OCI-LY7 (cell line): ENCODE results near the gene NCOR2.

Source experiments
- EZH2phosphoT487 ChIP-seq: fragments of 200-600 bp; sonication (generic); IDR thresholded peaks from 2 replicates; pipeline ENCODE4 v1.6.1; 2018; ENCODE audit warnings: low read depth, borderline replicate concordance, mild to moderate bottlenecking, mixed run types, antibody characterized with exemption, low read length, moderate library complexity, mixed read lengths
- TF ChIP-seq, protein P1 (sequence below): fragments of 200-600 bp; sonication (generic); conservative IDR thresholded peaks from 2 replicates; pipeline ENCODE4 v1.5.1; 2014; ENCODE audit warnings: mild to moderate bottlenecking, antibody characterized with exemption, low read length, moderate library complexity, mixed read lengths

- TF ChIP-seq, protein P1, sequence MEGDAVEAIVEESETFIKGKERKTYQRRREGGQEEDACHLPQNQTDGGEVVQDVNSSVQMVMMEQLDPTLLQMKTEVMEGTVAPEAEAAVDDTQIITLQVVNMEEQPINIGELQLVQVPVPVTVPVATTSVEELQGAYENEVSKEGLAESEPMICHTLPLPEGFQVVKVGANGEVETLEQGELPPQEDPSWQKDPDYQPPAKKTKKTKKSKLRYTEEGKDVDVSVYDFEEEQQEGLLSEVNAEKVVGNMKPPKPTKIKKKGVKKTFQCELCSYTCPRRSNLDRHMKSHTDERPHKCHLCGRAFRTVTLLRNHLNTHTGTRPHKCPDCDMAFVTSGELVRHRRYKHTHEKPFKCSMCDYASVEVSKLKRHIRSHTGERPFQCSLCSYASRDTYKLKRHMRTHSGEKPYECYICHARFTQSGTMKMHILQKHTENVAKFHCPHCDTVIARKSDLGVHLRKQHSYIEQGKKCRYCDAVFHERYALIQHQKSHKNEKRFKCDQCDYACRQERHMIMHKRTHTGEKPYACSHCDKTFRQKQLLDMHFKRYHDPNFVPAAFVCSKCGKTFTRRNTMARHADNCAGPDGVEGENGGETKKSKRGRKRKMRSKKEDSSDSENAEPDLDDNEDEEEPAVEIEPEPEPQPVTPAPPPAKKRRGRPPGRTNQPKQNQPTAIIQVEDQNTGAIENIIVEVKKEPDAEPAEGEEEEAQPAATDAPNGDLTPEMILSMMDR, result no peak
- no peak for TF ChIP-seq EZH2phosphoT487
Observed at GRCh38 chr12:124608450-124608870, 41.0 kb upstream of the NCOR2 start.
